HEK293T (cell line): ENCODE results near the gene CCDC88C.
"Not testable (repeated sequence)": the region's sequence is repeated elsewhere in the genome, so short reads cannot be mapped to it uniquely, and the experiment has no call there.

Experiments used
- CTCF ChIA-PET: fragments of 350-600 bp; formaldehyde crosslinking; extraction: SDS; loops from one replicate; lab custom pipeline; 2021; ENCODE audit warnings: antibody characterized with exemption, inconsistent platforms; lab: Yijun Ruan, JAX
- POLR2A ChIA-PET: fragments of 350-600 bp; formaldehyde crosslinking; extraction: SDS; loops from one replicate; lab custom pipeline; 2020; ENCODE audit warnings: antibody characterized with exemption, inconsistent platforms; lab: Yijun Ruan, JAX
- DNase-seq: peaks from one replicate; pipeline ENCODE4 v3.0.0; 2012; ENCODE audit warnings: mixed read lengths; ENCODE audit errors: extremely low spot score
- ARNT ChIP-seq: fragments of 450-650 bp; IDR thresholded peaks from 2 replicates; pipeline ENCODE4 v1.6.1; 2017; ENCODE audit warnings: mild to moderate bottlenecking
- BHLHE40 ChIP-seq: fragments of 450-650 bp; IDR thresholded peaks from 2 replicates; pipeline ENCODE4 v1.6.1; 2016; ENCODE audit warnings: mild to moderate bottlenecking, moderate library complexity, borderline replicate concordance
- CTBP1 ChIP-seq: fragments of 450-650 bp; IDR thresholded peaks from 2 replicates; pipeline ENCODE4 v1.6.1; 2016; ENCODE audit warnings: borderline replicate concordance
- ELF4 ChIP-seq: fragments of 450-650 bp; IDR thresholded peaks from 2 replicates; pipeline ENCODE4 v1.6.1; 2017; ENCODE audit warnings: antibody characterized with exemption
- FOXA1 ChIP-seq: fragments of 450-650 bp; IDR thresholded peaks from 2 replicates; pipeline ENCODE4 v1.6.1; 2016; ENCODE audit warnings: mild to moderate bottlenecking
- FOXK2 ChIP-seq: fragments of 450-650 bp; IDR thresholded peaks from 2 replicates; pipeline ENCODE4 v1.6.1; 2016; ENCODE audit warnings: mild to moderate bottlenecking
- FOXM1 ChIP-seq: fragments of 450-650 bp; IDR thresholded peaks from 2 replicates; pipeline ENCODE4 v1.6.1; 2017; ENCODE audit warnings: mild to moderate bottlenecking, borderline replicate concordance
- HDGF ChIP-seq: fragments of 450-650 bp; IDR thresholded peaks from 2 replicates; pipeline ENCODE4 v1.6.1; 2017; ENCODE audit warnings: antibody characterized with exemption, borderline replicate concordance
- L3MBTL2 ChIP-seq: fragments of 450-650 bp; conservative IDR thresholded peaks from 2 replicates; pipeline ENCODE4 v1.6.1; 2016; ENCODE audit warnings: mild to moderate bottlenecking
- LEF1 ChIP-seq: fragments of 450-650 bp; IDR thresholded peaks from 2 replicates; pipeline ENCODE4 v1.6.1; 2017; ENCODE audit warnings: mild to moderate bottlenecking, borderline replicate concordance
- NFRKB ChIP-seq: fragments of 450-650 bp; IDR thresholded peaks from 2 replicates; pipeline ENCODE4 v1.6.1; 2016; ENCODE audit warnings: mild to moderate bottlenecking, moderate library complexity
- SP1 ChIP-seq: fragments of 450-650 bp; IDR thresholded peaks from 2 replicates; pipeline ENCODE4 v1.6.1; 2017
- SUZ12 ChIP-seq: fragments of 450-650 bp; IDR thresholded peaks from 2 replicates; pipeline ENCODE4 v1.6.1; 2016; ENCODE audit warnings: mild to moderate bottlenecking
- TARDBP ChIP-seq: fragments of 450-650 bp; IDR thresholded peaks from 2 replicates; pipeline ENCODE4 v1.6.1; 2016
- ZNF384 ChIP-seq: fragments of 450-650 bp; IDR thresholded peaks from 2 replicates; pipeline ENCODE4 v1.6.1; 2016
- TF ChIP-seq, protein P1 (sequence below): fragments of 450-650 bp; IDR thresholded peaks from 2 replicates; pipeline ENCODE4 v1.6.1; 2016

The CCDC88C gene

DNA sequence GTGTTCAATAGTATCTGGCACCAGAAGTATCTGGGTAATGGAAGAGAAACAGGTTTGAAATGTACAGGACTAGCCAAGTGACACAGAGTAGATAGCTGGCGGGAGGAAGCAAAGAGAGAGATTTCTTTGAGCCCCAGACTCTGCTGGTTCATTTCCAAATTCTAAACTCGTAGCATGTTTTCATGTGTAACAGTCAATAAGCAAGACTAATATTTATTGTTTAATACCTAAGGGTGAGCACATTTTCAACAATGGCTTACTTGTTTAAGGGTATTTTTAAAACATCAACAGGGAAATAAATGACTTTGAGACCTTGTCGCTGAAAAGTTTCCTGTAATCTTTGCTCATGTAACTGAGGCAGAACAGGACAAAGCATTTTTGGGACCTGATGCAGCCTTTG lies 11.8 kb upstream of the CCDC88C start:
- DNase-seq, result no peak
- CTCF ChIA-PET, result no interaction called here
- TF ChIP-seq BHLHE40 (no peak), ARNT (no peak), ZNF384 (no peak), SP1 (no peak), FOXK2 (no peak), FOXA1 (no peak), SUZ12 (no peak), CTBP1 (no peak), LEF1 (no peak), HDGF (no peak), FOXM1 (no peak)
- POLR2A ChIA-PET, result no interaction called here

DNA sequence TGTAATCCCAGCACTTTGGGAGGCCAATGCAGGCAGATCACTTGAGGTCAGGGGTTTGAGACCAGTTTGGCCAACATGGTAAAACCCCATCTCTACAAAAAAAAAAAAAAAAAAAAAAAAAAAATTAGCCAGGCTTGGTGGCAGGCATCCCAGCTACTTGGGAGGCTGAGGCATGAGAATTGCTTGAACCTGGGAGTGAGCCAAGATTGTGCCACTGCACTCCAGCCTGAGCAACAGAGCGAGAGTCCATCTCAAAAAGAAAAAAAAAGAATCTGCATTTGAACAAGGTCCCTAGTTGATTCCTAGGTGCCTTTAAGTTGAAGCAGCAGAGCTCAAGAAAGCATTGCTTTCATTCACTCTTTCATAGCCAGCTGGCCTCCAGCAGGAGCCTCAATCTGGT lies 11.3 kb upstream of the CCDC88C start:
- POLR2A ChIA-PET, DNase-seq, CTCF ChIA-PET: not testable (repeated sequence)

DNA sequence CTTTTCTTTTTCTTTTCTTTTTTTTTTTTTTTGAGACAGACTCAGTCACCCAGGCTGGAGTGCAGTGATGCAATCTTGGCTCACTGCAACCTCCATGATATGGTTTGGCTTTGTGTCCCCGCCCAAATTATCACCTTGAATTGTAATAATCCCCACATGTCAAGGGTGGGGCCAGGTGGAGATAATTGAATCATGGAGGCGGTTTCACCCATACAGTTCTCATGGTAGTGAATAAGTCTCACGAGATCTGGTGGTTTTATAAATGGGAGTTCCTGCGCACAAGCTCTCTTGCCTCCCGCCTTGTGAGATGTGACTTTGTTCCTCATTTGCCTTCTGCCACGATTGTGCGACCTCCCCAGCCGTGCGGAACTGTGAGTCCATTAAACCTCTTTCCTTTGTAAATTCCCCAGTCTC lies 7.9 kb upstream of the CCDC88C start:
- POLR2A ChIA-PET, DNase-seq: not testable (repeated sequence)
- CTCF ChIA-PET, result interaction anchor here (0.6 to 1.1 kb wide), 2 partner anchors 36 to 101 kb away, joined by 3 to 5 read pairs; no protein-coding TSS in a partner anchor

DNA sequence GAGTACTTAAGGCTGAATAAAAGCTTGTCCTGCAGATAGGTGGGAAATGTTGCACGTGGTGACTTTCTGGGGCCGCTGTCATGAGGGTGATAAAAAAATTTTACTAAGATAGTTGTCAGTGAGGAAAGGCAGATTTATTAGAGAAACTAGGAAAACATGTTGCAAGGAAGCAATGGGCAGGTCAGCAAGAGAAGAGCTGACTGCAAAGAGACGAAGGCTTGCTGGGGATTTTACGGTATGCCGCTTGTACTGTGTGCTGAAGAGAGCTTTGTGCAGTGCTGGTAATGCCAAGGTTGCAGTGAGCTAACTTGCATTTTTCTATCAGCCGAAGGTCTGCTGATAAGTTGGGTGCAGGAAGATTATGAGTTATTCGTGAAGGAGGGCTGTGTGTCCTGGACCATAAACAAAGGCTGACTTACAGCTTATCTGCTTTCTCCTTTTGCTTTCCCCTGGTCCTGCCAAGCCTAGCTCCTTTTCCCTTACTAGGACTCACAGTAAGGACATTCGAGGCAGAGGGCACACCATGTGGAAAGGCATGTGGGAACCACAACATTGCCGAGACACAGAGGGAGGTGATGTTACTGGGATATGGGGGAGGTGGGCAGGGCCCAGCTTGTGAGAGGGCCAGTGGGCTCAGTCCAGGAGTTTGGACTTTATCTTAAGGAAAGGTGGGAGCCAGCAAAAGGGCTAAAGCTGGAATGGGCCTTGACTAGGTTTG lies 7.4 kb upstream of the CCDC88C start:
- TF ChIP-seq LEF1 (no peak), NFRKB (no peak), SUZ12 (no peak), CTBP1 (no peak), SP1 (no peak), BHLHE40 (no peak), ZNF384 (no peak), FOXA1 (no peak), HDGF (no peak), FOXM1 (no peak), FOXK2 (no peak), TARDBP (no peak), L3MBTL2 (no peak), ELF4 (no peak), ARNT (no peak)
- TF ChIP-seq, protein P1, sequence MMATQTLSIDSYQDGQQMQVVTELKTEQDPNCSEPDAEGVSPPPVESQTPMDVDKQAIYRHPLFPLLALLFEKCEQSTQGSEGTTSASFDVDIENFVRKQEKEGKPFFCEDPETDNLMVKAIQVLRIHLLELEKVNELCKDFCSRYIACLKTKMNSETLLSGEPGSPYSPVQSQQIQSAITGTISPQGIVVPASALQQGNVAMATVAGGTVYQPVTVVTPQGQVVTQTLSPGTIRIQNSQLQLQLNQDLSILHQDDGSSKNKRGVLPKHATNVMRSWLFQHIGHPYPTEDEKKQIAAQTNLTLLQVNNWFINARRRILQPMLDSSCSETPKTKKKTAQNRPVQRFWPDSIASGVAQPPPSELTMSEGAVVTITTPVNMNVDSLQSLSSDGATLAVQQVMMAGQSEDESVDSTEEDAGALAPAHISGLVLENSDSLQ, result no peak
- CTCF ChIA-PET, result interaction anchor here (0.6 to 1.1 kb wide), 2 partner anchors 36 to 101 kb away, joined by 3 to 5 read pairs; no protein-coding TSS in a partner anchor
- DNase-seq, result no peak
- POLR2A ChIA-PET, result no interaction called here

DNA sequence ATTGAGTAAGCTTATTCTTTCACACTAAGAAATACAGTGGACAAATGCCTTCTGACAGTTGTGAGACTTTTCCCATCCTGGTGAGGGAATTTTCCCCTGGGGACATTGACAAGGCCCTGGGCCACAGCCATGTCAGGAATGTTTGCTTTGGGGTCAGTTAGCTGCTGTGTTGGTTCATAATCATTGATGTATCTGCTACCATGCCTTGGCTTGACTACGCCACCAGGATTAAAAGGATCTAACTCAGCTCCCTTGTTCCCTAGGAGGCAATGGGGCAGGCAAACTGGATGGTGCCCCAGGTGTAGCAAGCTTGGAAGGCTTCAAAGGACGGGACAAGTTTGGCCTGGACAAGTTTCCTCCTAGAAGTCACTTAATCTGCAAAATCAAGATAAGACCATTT lies 3.1 kb upstream of the CCDC88C start:
- no peak for TF ChIP-seq CTBP1
- TF ChIP-seq, protein P1, result no peak
- no peak for TF ChIP-seq L3MBTL2
- TF ChIP-seq HDGF, result no peak
- TF ChIP-seq FOXA1, result no peak
- no peak for TF ChIP-seq ELF4
- CTCF ChIA-PET, result interaction anchor here (0.6 to 3.5 kb wide), 4 partner anchors 65 to 107 kb away, joined by 3 to 18 read pairs (median 4); no protein-coding TSS in a partner anchor
- POLR2A ChIA-PET, result no interaction called here
- DNase-seq, result no peak

DNA sequence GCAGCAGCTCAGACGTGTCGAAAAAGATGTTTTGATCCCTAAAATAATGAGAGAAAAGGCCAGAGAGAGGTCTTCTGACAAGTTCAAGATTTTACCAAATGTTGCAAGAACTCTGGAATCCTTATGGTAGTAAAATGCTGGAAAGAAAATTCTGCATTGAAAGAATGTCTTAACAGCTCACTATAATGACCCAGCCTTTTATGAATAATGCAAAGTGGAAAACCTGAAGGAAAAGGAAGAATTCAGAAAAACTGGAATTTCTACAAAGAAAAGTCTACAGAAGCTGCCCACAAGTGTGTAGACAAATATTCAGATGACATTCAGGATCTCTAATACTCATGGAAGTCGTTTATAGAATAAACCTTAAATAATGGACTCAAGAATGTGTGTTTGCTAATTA lies 1.8 kb upstream of the CCDC88C start:
- no peak for TF ChIP-seq FOXA1
- no peak for TF ChIP-seq SUZ12
- no peak for TF ChIP-seq BHLHE40
- TF ChIP-seq NFRKB, result no peak
- no peak for TF ChIP-seq ARNT
- no peak for TF ChIP-seq FOXK2
- TF ChIP-seq CTBP1, result no peak
- no peak for TF ChIP-seq ZNF384
- TF ChIP-seq FOXM1, result no peak
- no peak for TF ChIP-seq ELF4
- no peak for TF ChIP-seq HDGF
- TF ChIP-seq, protein P1, result no peak
- no peak for TF ChIP-seq LEF1
- no peak for TF ChIP-seq L3MBTL2
- no peak for TF ChIP-seq TARDBP
- no peak for TF ChIP-seq SP1
- DNase-seq, result no peak
- POLR2A ChIA-PET, result no interaction called here
- CTCF ChIA-PET, result interaction anchor here (0.7 to 3.5 kb wide), 2 partner anchors 96 to 1901 kb away, joined by 4 to 18 read pairs; no protein-coding TSS in a partner anchor
